ENCODE data around the gene PRSS2. TPM values are rescaled to one million over a fixed set of nuclear protein-coding genes. Genes with fewer than 3 reads are reported as not detected.

PRSS2 gene
- polyA plus RNA-seq, 1 of the 3 experiments (the other 2 are of a cell fraction), result not detected

DNA sequence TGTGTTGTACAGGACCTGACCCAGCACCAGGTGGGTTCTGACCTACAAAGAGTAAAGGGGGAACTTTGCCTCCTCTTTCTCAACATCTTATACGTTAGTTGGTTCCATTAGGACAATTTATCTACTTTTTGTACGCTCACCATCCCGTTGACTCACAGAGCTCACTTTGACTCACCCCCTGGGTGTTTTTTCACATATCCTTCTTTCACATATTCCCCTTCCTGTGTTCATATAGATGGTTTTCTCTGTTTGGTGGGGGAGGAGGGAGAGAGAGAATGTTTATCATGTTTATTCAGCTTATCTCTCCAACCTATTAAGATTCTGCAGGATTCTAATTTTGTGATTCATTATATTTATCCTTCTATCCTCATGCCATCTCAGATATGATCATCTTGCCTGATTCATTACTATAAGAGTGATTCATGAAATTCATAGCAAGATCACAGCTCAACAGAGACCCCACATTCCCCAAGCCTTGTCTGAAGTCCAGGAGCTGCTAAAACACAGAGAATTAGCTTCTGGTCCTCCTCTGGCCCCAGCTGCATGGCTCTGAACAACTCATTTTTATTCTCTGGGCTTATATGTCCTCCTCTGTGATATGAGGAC is 37.2 kb downstream of the PRSS2 start:
- POLR2A ChIA-PET, result no interaction called here
- 0 out of 2 replicates have a peak, but pooled peaks cover 3% of the 10 kb centered on the region for H3K9me3 ChIP-seq
- peak overlapping the region; percentile 25; the same call in 1 of the 2 replicates for H3K4me2 ChIP-seq
- DNase-seq, result no peak
- 13% methylated on average over 3 of the region's 3 CpGs for WGBS (ENCODE audit: low lambda C conversion rate)
- H3K9ac ChIP-seq, result 0 out of 2 replicates have a peak overlapping the region, but pooled peaks have one; percentile 19
- peaks cover 19% of the 10 kb centered on the region for H3F3A ChIP-seq (replicated peaks; ENCODE audit: insufficient read depth)
- TF ChIP-seq YY1 (IDR thresholded peaks at IDR 0.05; ENCODE audit: low read depth), result no peak
- TF ChIP-seq FOXJ3 (CRISPR knock-in tag; IDR thresholded peaks at IDR 0.05), result no peak
- TF ChIP-seq NFIC (IDR thresholded peaks at IDR 0.05; ENCODE audit: borderline replicate concordance), result peak; percentile 46; the same call in 1 of the 2 replicates
- no peak for TF ChIP-seq SIN3A (IDR thresholded peaks at IDR 0.05; ENCODE audit: borderline replicate concordance, low read depth, low read length)
- TF ChIP-seq, protein P1, sequence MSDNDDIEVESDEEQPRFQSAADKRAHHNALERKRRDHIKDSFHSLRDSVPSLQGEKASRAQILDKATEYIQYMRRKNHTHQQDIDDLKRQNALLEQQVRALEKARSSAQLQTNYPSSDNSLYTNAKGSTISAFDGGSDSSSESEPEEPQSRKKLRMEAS (IDR thresholded peaks at IDR 0.05; ENCODE audit: low read depth), result no peak
- TF ChIP-seq TEAD4 (IDR thresholded peaks at IDR 0.05; ENCODE audit: borderline replicate concordance, insufficient read depth), result peak; percentile 75
- no peak for TF ChIP-seq MXI1 (IDR thresholded peaks at IDR 0.05; ENCODE audit: low read depth, low read length)
- TF ChIP-seq, protein P2, sequence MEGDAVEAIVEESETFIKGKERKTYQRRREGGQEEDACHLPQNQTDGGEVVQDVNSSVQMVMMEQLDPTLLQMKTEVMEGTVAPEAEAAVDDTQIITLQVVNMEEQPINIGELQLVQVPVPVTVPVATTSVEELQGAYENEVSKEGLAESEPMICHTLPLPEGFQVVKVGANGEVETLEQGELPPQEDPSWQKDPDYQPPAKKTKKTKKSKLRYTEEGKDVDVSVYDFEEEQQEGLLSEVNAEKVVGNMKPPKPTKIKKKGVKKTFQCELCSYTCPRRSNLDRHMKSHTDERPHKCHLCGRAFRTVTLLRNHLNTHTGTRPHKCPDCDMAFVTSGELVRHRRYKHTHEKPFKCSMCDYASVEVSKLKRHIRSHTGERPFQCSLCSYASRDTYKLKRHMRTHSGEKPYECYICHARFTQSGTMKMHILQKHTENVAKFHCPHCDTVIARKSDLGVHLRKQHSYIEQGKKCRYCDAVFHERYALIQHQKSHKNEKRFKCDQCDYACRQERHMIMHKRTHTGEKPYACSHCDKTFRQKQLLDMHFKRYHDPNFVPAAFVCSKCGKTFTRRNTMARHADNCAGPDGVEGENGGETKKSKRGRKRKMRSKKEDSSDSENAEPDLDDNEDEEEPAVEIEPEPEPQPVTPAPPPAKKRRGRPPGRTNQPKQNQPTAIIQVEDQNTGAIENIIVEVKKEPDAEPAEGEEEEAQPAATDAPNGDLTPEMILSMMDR (IDR thresholded peaks at IDR 0.05), result no peak
- peak; percentile 83 for TF ChIP-seq JUND (IDR thresholded peaks at IDR 0.05)
- TF ChIP-seq EZH2phosphoT487 (IDR thresholded peaks at IDR 0.05; ENCODE audit: borderline replicate concordance, low read depth), result no peak
- no peak for TF ChIP-seq FOXM1 (IDR thresholded peaks at IDR 0.05; ENCODE audit: low read depth)
- TF ChIP-seq FOSL2 (IDR thresholded peaks at IDR 0.05; ENCODE audit: borderline replicate concordance, low read depth), result peak; percentile 77
- TF ChIP-seq RCOR1 (IDR thresholded peaks at IDR 0.05; ENCODE audit: low read length), result no peak
- TF ChIP-seq EP300 (IDR thresholded peaks at IDR 0.05; ENCODE audit: borderline replicate concordance in 1 of 2, low read depth in 1 of 2, low read length in 1 of 2), result peak in 1 of 2 experiments; percentile 81; a peak in 2 of 4 replicates
- TF ChIP-seq SMC3 (IDR thresholded peaks at IDR 0.05; ENCODE audit: low read depth, low read length), result no peak
- TF ChIP-seq TAF1 (IDR thresholded peaks at IDR 0.05; ENCODE audit: borderline replicate concordance, low read depth, low read length), result no peak
- TF ChIP-seq, protein P3, sequence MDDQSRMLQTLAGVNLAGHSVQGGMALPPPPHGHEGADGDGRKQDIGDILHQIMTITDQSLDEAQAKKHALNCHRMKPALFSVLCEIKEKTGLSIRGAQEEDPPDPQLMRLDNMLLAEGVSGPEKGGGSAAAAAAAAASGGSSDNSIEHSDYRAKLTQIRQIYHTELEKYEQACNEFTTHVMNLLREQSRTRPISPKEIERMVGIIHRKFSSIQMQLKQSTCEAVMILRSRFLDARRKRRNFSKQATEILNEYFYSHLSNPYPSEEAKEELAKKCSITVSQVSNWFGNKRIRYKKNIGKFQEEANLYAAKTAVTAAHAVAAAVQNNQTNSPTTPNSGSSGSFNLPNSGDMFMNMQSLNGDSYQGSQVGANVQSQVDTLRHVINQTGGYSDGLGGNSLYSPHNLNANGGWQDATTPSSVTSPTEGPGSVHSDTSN (IDR thresholded peaks at IDR 0.05), result peak; percentile 69; the same call in 1 of the 2 replicates
- TF ChIP-seq TCF12 (IDR thresholded peaks at IDR 0.05), result peak; percentile 85
- 0 out of 2 replicates have a peak, but pooled peaks have one; percentile 21 for TF ChIP-seq MEF2A (IDR thresholded peaks at IDR 0.05; ENCODE audit: borderline replicate concordance, low read depth)
- no peak for TF ChIP-seq RAD21 (IDR thresholded peaks at IDR 0.05; ENCODE audit: low read length)
- H3K36me3 ChIP-seq (replicated peaks in 1 of 2; ENCODE audit: control insufficient read depth in 1 of 2, insufficient read depth in 2 of 2, low read length in 1 of 2), result no peaks in the 10 kb centered on the region
- H3K27me3 ChIP-seq (ENCODE audit: insufficient read depth), result no peaks in the 10 kb centered on the region
- H3K4me1 ChIP-seq (ENCODE audit: control insufficient read depth in 1 of 2, insufficient read depth in 2 of 2, low read depth in 1 of 2, low read length in 1 of 2), result peaks cover 11 to 27% of the 10 kb centered on the region in 2 experiments
- CTCF ChIA-PET, result interaction anchor here (0.9 to 10.1 kb wide), 15 partner anchors 15 to 349 kb away, joined by 3 to 163 read pairs (median 3); partner anchors contain the start of gene EPHB6
- no peaks in the 10 kb centered on the region for H3K79me2 ChIP-seq (ENCODE audit: insufficient read depth)
- H3K9me2 ChIP-seq, result no peaks in the 10 kb centered on the region
- H2AFZ ChIP-seq (ENCODE audit: low read depth), result no peak overlapping the region
- H4K20me1 ChIP-seq (ENCODE audit: insufficient read depth), result no peaks in the 10 kb centered on the region
- peak overlapping the region in 1 of 2 experiments; percentile 58; a peak in 2 of 4 replicates for H3K27ac ChIP-seq (ENCODE audit: low read depth in 2 of 2, low read length in 1 of 2)
- H3K4me3 ChIP-seq (ENCODE audit: low read depth in 2 of 2, low read length in 1 of 2), result no peak overlapping the region
